ENCODE results near the gene ALDH3A1.

The ALDH3A1 gene

DNA sequence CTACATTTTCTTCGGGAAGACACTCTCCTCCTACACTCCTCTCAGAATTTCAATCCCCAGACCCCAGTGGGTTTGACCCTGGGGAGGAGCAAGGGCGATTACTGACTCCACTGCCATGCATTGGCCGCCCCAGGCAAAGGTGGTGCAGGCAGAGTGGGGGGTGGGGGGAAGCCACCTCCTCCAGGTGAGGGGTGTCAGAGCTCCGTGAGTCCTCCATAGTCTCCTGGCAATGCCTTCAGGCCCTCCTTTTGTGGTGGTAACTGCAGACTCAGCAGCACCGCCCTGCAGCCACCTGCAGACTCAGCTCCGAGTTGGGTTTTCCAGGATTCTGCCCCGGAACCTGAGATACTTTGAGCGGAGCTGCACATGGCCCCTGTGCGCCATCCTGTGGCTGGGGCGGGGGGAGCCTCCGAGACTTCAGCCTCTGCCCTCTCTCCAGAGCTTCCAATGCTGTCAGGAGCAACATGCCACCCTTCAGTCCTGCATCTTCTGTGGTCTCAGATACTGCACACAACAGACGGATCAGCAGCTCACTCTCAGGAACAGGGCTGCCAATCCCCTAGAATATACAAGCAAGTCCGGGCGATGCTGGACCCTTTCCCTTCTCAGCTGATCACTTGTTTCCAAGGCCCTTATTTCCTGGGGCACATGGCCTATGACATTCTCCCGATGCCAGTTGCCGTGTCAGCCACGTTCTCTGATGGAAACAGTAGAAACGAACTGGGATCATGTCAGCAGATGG, 29.3 kb downstream of the ALDH3A1 start:
- DNase-seq, result no peak

- no peak for DNase-seq
These were observed 30.0 kb downstream of the ALDH3A1 start for GRCh38 chr17:19718041-19718612.

DNA sequence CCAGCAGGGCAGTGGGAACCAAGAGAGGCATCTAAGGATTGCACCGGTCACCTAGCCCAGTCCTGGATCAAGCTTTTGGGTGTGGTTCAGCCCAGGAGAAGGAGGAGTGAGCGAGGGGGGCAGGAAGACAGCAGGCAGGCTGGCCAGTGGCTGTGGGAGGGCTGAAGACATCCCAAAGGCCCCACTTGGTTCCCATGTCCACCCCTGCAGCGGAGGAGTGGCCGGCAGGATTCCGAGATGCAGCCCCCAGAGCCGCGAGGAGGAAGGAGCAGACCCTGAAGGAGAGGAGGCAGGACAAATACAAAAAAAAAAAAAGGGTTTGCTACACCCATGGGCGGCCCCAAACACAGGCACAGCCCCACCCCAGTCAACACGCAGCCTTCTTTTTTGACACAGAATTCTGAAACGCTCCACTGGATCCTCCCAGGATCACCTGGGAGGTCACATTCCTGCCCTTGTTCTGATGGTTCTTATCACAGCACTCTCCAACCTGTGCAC, 30.6 kb downstream of the ALDH3A1 start:
- no peak for DNase-seq

- DNase-seq, result no peak
These were observed 31.1 kb downstream of the ALDH3A1 start for GRCh38 chr17:19717031-19717360.

GRCh38 chr17:19716108-19717030, 31.7 kb downstream of the ALDH3A1 start, which contains the start of gene SLC47A2:
Gene SLC47A2, minus strand, starts transcription at chr17:19716584. Its CDS starts 29 bp downstream, at chr17:19716555.
- no peak for DNase-seq

DNA sequence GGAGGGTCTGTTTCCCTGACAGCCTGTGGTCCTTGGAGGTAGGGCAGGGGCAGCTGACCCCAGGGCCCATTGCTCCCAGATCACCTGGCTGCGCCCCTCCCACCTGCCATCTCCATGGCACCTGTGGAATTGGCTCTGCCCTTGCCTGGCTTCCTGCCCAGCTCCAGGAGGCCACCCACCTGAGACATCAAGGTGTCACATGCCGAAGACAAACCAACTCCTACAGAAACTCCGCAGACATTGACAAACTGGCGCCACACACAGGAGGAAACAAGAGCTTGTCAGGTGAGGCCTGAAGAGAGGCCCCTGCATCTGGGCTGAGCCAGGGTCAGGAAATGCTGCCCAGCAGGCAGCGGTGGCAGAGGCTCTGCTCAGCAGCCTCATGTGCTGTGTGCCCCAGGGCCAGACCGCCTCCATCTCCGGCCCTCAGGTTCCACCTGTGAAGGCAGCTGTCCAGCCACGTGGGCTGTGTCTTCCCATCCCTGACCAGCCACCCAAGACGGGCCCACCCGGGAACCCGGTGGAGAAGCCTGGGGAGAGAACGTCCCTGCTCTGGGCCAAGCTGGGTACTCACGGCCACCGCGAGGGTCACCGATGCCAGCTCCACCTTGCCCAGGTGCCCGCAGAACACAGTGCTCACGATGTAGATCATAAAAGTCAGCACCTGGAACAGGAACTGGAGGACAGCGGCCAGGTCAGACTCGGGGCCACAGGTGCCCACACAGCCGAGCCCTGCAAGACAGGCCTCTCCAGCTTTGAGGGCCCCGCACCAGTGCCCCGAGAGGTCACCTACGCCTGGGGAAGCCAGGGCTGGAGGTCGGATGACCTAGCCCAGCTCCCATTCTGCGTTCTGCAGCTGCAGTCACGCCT, 33.3 kb downstream of the ALDH3A1 start:
- DNase-seq, result no peak

- no peak for DNase-seq
These were observed 34.2 kb downstream of the ALDH3A1 start for GRCh38 chr17:19713901-19714361.

DNA sequence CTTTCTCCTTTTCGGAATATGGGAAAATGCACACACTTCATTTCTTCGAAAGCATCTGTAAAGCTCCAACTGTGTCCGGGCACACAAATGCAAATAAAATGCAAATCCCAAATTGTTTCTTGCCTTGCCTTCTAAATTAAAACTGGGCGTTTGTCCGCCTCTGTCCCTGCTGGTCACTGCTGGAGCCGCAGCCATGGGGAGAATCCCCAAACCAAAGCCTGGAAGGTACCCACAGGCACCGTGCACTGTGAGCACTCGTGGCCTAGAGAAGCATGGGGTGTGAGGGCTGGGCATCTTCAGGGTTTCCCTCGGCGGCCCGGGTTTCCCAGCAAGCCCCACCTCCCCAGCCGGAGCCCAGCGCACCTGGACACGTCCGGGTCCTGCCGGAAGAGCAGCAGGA, 34.6 kb downstream of the ALDH3A1 start:
- no peak for DNase-seq

DNA sequence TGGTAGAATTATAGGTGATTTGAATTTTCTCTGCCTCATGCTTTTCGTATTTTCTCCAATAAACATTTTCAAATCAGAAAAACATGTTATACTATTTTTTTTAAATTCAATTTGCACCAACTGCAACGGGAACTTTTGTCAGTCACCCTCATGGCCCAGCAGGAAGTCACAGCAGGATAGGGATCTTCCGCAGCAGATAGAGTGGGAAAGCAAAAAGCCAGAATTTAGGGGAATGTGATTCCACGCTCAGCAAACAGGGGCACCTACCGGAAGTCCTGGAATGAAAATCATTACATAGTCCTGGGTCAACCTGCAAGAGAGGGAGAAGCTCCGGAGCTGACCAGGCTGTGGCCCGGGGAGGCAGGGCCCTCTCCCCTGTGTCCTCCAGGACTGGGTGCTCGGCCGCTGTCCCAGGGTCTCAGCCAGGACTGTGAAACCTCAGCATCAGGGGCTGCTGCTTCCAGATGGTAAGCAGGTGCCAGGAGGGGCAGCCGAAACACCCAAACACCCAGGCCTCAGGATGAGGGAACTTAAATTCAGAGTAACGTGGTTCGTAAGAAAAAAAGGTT, 35.6 kb downstream of the ALDH3A1 start:
- no peak for DNase-seq

DNA sequence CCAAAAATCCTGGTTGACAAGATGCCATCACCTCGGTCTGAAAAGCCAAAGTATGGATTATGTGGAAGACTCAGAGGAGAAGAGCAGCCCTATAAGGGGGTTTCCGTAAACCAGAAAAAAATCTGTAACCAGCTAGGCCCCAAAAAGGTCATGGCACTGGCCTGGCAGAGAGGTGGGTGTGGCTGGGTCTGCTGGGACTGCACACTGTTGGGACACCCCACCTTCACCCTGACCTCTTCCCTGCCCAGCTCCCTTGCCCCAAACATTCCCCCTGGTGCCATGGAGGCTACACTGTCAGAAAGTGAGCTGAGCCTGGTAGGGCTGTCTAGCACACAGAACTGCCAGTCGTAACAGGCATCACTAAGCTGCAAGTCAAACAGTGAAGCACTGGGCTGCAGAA, 38.3 kb downstream of the ALDH3A1 start:
- DNase-seq, result no peak

GRCh38 chr17:19708431-19709175, 39.5 kb downstream of the ALDH3A1 start:
- DNase-seq, result no peak

GRCh38 chr17:19707728-19708221, 40.3 kb downstream of the ALDH3A1 start:
- no peak for DNase-seq

DNA sequence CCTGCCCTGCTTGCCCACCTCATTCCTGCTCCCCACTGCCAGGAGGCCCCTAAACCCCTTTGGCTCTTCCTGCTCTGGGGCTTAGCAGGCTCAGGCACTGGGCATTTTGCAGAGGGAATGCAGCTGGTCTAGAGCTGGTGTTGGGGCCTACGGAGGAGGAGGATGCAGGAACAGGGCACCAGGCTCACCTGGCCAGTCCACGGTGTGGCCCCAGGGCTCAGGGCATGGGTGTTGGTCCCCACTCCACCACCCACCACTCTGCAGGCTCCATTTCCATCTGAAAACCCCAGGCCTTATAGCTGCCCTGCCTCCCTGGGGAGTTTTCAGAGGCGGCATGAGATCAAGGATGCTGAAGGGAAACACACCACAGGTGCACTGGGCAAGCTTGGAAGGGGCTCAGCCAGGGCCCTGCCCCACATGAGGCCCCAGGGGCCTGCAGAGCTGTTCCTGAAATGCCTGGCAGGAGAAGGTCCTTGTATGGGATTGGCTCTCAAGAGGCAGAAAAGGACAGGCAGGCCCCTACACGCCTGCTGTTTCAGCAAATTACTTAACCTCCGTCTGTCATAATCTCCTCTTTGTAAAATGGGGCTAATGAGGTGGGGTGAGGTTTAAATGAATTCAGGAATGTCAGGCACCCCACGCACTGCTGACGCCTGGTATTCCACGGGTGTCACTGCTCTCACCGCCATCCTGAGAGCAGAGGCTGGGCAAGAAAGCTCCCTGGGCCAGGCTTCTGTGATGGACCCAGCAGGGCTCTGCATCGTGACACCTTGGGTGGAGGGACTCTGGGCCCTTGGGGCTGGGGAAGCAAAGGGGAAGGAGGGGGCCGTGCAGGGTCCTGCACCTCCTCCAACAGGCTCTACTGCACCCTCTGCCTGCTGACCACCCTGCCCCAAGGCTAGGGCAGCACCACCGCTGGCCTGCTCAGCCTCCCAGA, 41.0 kb downstream of the ALDH3A1 start:
- DNase-seq, result no peak

GRCh38 chr17:19705771-19706770, 42.0 kb downstream of the ALDH3A1 start:
- no peak for DNase-seq

DNA sequence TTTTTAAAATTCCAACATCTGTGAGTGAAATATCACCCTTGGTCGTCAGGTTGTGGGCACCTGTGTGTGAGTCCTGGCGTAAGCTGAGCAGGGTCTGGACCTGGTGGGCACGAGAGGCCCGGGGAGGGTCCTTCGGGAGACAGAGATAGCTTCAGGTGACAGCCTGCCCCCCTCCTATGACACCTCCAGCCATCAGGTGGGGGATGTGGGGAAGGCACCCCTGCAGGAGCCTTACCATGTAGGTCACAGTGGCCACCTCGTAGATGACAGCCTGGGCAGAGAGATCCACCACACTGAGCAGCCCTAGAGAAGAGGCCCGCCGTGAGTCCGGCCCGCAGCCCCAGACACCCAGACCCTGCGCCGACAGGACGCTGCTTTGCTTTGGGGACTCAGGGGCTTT, 42.9 kb downstream of the ALDH3A1 start:
- DNase-seq, result no peak

GRCh38 chr17:19703828-19704613, 44.1 kb downstream of the ALDH3A1 start:
- DNase-seq, result no peak

DNA sequence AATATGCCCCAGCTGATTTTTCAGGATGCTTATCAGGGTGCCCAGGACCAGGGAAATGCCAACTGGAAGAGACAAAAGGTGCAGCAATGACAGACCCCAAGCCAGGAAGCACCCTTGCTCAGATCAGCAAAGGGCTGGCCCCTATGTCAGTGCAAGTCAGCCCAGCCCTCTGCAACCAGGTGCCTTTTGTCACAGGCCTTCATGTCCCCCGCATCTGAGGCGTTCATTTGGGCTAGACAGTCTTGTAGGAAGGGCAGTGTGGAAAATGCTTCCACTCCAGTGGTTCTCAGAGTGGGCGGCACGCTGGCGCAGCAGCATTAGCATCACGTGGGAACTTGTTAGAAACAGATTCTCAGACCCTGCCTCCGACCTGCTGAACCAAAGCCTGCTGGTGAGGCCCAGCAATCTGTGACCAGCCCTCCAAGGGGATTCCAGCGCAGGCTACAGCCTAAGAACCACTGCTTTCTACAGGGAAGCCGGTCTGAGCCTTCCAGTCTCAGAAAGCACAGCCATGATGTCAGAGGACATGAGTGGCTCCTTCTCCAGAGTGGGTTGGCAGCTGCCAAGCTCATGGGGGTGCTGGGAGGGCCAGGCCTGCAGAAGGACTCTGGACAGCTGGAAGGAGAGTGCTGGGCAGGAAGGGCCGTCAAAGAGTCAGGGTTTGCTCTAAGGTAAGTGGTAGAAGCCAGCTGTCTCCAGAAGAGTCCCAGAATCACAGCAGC, 44.8 kb downstream of the ALDH3A1 start:
- no peak for DNase-seq
